PC-9 (cell line): ENCODE data around the gene MAMSTR. TPM values are rescaled to one million over a fixed set of nuclear protein-coding genes. Genes with fewer than 3 reads are reported as not detected.

Experiments
- BruUV-seq: library from RNA; stranded (reverse); fragments of 400-500 nt; replicated peaks from 2 replicates; lab custom pipeline; 2021; lab: Mats Ljungman, UMichigan
- CTCF ChIA-PET: fragments of 300-600 bp; sonication (Branson Sonifier 250); formaldehyde crosslinking; loops from one replicate; lab custom pipeline; 2022; ENCODE audit warnings: antibody characterized with exemption; lab: Charles Lee
- POLR2A ChIA-PET: fragments of 300-600 bp; sonication (Branson Sonifier 250); formaldehyde crosslinking; loops from one replicate; lab custom pipeline; 2022; ENCODE audit warnings: antibody characterized with exemption; ENCODE audit not compliant: unreplicated experiment; lab: Charles Lee
- DNase-seq, 2 experiments: peaks; one replicate each; pipeline versions ENCODE4 v3.0.0 to v3.0.0-alpha.2; 2015 to 2022; ENCODE audit warnings: mixed read lengths in 1 of 2
- H2AFZ ChIP-seq: fragments of 200-600 bp; sonication (generic); 2 replicates; pipeline ENCODE4 v1.8.1; 2017; ENCODE audit warnings: antibody characterized with exemption
- H3F3A ChIP-seq: fragments of 200-600 bp; sonication (generic); 2 replicates; pipeline ENCODE4 v1.8.1; 2017; ENCODE audit warnings: antibody characterized with exemption, mild to moderate bottlenecking, low read depth; ENCODE audit not compliant: insufficient read depth
- H3K27ac ChIP-seq: fragments of 200-600 bp; sonication (generic); 2 replicates; pipeline ENCODE4 v1.6.1; 2016; ENCODE audit warnings: mixed run types
- H3K27me3 ChIP-seq: fragments of 200-600 bp; sonication (generic); 2 replicates; pipeline ENCODE4 v1.6.1; 2016; ENCODE audit warnings: low read depth, mixed run types; ENCODE audit not compliant: insufficient read depth
- H3K36me3 ChIP-seq: fragments of 200-600 bp; sonication (generic); 2 replicates; pipeline ENCODE4 v1.6.1; 2016; ENCODE audit warnings: low read depth, mixed run types
- H3K4me1 ChIP-seq: fragments of 200-600 bp; sonication (generic); replicated peaks from 2 replicates; pipeline ENCODE4 v1.6.1; 2016; ENCODE audit warnings: mixed run types; ENCODE audit not compliant: insufficient read depth
- H3K4me2 ChIP-seq: fragments of 200-600 bp; sonication (generic); 2 replicates; pipeline ENCODE4 v1.6.1; 2017; ENCODE audit warnings: mixed run types
- H3K4me3 ChIP-seq: fragments of 200-600 bp; sonication (generic); 2 replicates; pipeline ENCODE4 v1.6.1; 2016; ENCODE audit warnings: mixed run types
- H3K79me2 ChIP-seq: fragments of 200-600 bp; sonication (generic); 2 replicates; pipeline ENCODE4 v1.6.1; 2017; ENCODE audit warnings: low read depth, mixed run types
- H3K9me2 ChIP-seq: fragments of 200-600 bp; sonication (generic); 2 replicates; pipeline ENCODE4 v1.8.1; 2017; ENCODE audit warnings: mild to moderate bottlenecking; ENCODE audit not compliant: insufficient read depth
- H3K9me3 ChIP-seq: fragments of 200-600 bp; sonication (generic); 2 replicates; pipeline ENCODE4 v1.8.1; 2016; ENCODE audit warnings: low read depth; ENCODE audit not compliant: insufficient read depth
- H4K20me1 ChIP-seq: fragments of 200-600 bp; sonication (generic); 2 replicates; pipeline ENCODE4 v1.8.1; 2017; ENCODE audit not compliant: insufficient read depth
- CTCF ChIP-seq: fragments of 200-600 bp; sonication (generic); conservative IDR thresholded peaks from 2 replicates; pipeline ENCODE4 v1.6.1; 2017; ENCODE audit warnings: mixed run types, antibody characterized with exemption, mild to moderate bottlenecking, moderate library complexity
- EZH2 ChIP-seq: fragments of 200-600 bp; sonication (generic); IDR thresholded peaks from 2 replicates; pipeline ENCODE4 v1.8.0; 2017; ENCODE audit warnings: antibody characterized with exemption, low read depth
- intact Hi-C: fragments of 100-400 bp; cut with micrococcal nuclease; formaldehyde crosslinking; loops from one replicate; pipeline ENCODE4 v1.10.0; 2022; ENCODE audit not compliant: unreplicated experiment
- total RNA-seq: library from RNA; stranded (reverse); gene quantifications from 2 replicates; pipeline ENCODE4 v1.2.3, GENCODE V29; 2021

Gene MAMSTR
- total RNA-seq, 1 experiment from 2014 or later = 2.6 TPM

GRCh38 chr19:48755084-48755641, 35.6 kb upstream of the MAMSTR start, which contains the start of gene FGF21:
Gene FGF21 (plus strand): TSS chr19:48755524. CDS start chr19:48756237, 713 bp downstream.
- H2AFZ ChIP-seq = no peak within 1 kb of the TSS
- peaks cover 22% of the 10 kb centered on the region for H3K79me2 ChIP-seq
- peaks cover 11% of the 10 kb centered on the region; the same call in 1 of the 2 replicates for H3F3A ChIP-seq
- H3K4me3 ChIP-seq = peak within 1 kb of the TSS; percentile 39; the same call in 1 of the 2 replicates
- ChIA-PET CTCF (no interaction called here), POLR2A (interaction anchor here (0.7 kb wide), 1 partner anchor 147 kb away, joined by 4 read pairs; no protein-coding TSS in a partner anchor)
- peaks cover 43% of the 10 kb centered on the region for H3K4me1 ChIP-seq
- intact Hi-C loops = no loop called here
- no peaks in the 10 kb centered on the region for H3K9me2 ChIP-seq
- TF ChIP-seq CTCF = no peak
- TF ChIP-seq EZH2 = no peak
- DNase-seq = no peak
- H3K27ac ChIP-seq = peak within 1 kb of the TSS; percentile 59
- no peaks in the 10 kb centered on the region; the same call in 1 of the 2 replicates for H4K20me1 ChIP-seq
- H3K27me3 ChIP-seq = no peaks in the 10 kb centered on the region
- BruUV-seq = no TSS peak
- H3K9me3 ChIP-seq = no peaks in the 10 kb centered on the region
- 0 out of 2 replicates have a peak, but pooled peaks cover 7% of the 10 kb centered on the region for H3K36me3 ChIP-seq
- peak within 1 kb of the TSS; percentile 89 for H3K4me2 ChIP-seq

DNA sequence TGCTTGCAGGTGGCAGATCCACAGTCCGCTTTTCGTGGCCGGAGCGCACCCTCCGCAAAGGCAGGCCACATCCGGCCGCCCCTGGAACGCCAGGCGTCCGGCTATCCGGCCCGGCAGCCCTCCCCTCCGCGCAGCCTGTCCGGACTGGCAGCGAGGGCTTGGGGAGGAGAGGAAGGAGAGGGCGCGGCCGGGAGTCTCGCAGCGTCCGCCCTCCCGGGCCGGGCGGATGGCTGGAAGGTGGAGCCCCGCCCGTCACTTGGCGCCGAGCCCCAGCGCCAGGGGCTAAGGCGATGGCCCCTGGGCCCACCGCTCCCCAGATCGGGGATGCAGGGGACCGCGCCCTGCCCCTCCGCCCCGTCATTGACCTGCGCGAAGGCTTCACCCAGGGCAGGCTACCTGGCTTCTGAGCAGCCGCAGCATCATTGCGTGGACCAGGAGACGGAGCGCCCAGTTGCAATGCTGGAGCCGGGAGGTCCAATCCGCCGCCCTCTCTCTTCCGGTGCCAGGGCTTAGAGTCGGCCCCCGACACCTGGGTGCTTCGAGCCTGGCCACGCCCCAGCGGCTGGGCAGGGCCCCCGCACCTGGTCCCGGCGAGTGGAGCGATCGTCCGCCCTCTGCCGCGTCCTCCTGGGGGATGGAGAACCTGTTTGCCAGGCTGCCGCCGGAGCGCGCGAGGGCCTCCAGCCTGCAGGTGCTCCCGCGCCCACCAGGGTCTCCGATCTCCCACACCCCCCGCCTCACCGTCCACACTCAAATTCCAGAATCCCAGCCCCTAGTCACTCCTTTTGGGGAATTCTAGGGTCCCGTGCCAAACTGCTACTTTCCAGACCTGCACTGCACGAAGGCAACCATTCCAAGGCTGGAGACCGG, 33.2 kb upstream of the MAMSTR start, which contains the start of gene FUT1:
FUT1 (minus strand) TSS at position 146 of the 870 bp plus-strand sequence. CDS start 1,360 bp downstream, outside the sequence.
- Histone ChIP-seq H3K36me3 (0 out of 2 replicates have a peak, but pooled peaks cover 10% of the 10 kb centered on the region), H3K9me2 (no peaks in the 10 kb centered on the region), H3K4me1 (peaks cover 41% of the 10 kb centered on the region), H3K79me2 (peaks cover 31% of the 10 kb centered on the region), H2AFZ (peak within 1 kb of the TSS; percentile 76), H3K27me3 (no peaks in the 10 kb centered on the region), H3K4me3 (peak within 1 kb of the TSS; percentile 78), H3K4me2 (peak within 1 kb of the TSS; percentile 89), H3K27ac (peak within 1 kb of the TSS; percentile 66), H3F3A (peaks cover 7% of the 10 kb centered on the region; the same call in 1 of the 2 replicates), H4K20me1 (no peaks in the 10 kb centered on the region; the same call in 1 of the 2 replicates), H3K9me3 (no peaks in the 10 kb centered on the region)
- intact Hi-C loops = loop anchor here (1.0 to 5.0 kb wide), 3 partner anchors 14 to 105 kb away; partner anchors contain the start of gene CA11
- peak; percentile 95 to 98 for DNase-seq
- CTCF ChIA-PET = no interaction called here
- no peak for TF ChIP-seq EZH2
- peak; percentile 66 for TF ChIP-seq CTCF
- TSS peak; percentile 96 for BruUV-seq
- POLR2A ChIA-PET = interaction anchor here (0.6 kb wide), 1 partner anchor 43 kb away, joined by 3 read pairs; no protein-coding TSS in a partner anchor
